SK-N-SH (cell line): Measurements from ENCODE around the gene CYLD. TPM values are rescaled to one million over a fixed set of nuclear protein-coding genes. Genes with fewer than 3 reads are reported as not detected.

Source experiments
- CTCF ChIA-PET: fragments of 300-600, 350-600 bp; formaldehyde crosslinking; extraction: SDS; loops from one replicate; lab custom pipeline; 2021; lab: Yijun Ruan, JAX
- POLR2A ChIA-PET: fragments of 350-600 bp; sonication (Branson Sonifier 250); formaldehyde crosslinking; extraction: SDS; loops from one replicate; lab custom pipeline; 2020; ENCODE audit warnings: antibody characterized with exemption, inconsistent platforms; lab: Yijun Ruan, JAX
- DNase-seq: peaks from one replicate; pipeline ENCODE4 v3.0.0; 2012
- H2AFZ ChIP-seq: fragments of 200-600 bp; sonication (generic); 2 replicates; pipeline ENCODE4 v1.8.1; 2016; ENCODE audit warnings: antibody characterized with exemption, mild to moderate bottlenecking, low read depth
- H3F3A ChIP-seq: fragments of 200-600 bp; sonication (generic); replicated peaks from 2 replicates; pipeline ENCODE3; 2016; ENCODE audit warnings: antibody characterized with exemption, mild to moderate bottlenecking; ENCODE audit not compliant: insufficient read depth
- H3K27ac ChIP-seq, 2 experiments: fragments of 200-500 bp in 1 of 2; fragments of 200-600 bp in 1 of 2; sonication (Bioruptor generic) in 1 of 2; sonication (generic), shearing (Covaris generic) in 1 of 2; 2 replicates each; pipeline versions ENCODE4 v1.5.1 to v1.6.1; 2014 to 2016; ENCODE audit warnings: low read depth in 2 of 2, inconsistent platforms in 1 of 2, low read length in 1 of 2, mild to moderate bottlenecking in 1 of 2, mixed read lengths in 1 of 2
- H3K27me3 ChIP-seq: fragments of 200-600 bp; sonication (generic), shearing (Covaris generic); 2 replicates; pipeline ENCODE4 v1.6.1; 2016; ENCODE audit warnings: mixed run types; ENCODE audit not compliant: insufficient read depth
- H3K36me3 ChIP-seq, 2 experiments: fragments of 200-500 bp in 1 of 2; fragments of 200-600 bp in 1 of 2; sonication (Bioruptor generic) in 1 of 2; sonication (generic) in 1 of 2; replicated peaks in 1 of 2; 2 replicates each; pipeline versions ENCODE3 to v1.5.1; 2014 to 2016; ENCODE audit warnings: low read length in 1 of 2, mild to moderate bottlenecking in 1 of 2; ENCODE audit not compliant: insufficient read depth in 2 of 2, control insufficient read depth in 1 of 2
- H3K4me1 ChIP-seq, 2 experiments: fragments of 200-500 bp in 1 of 2; fragments of 200-600 bp in 1 of 2; sonication (Bioruptor generic) in 1 of 2; sonication (generic), shearing (Covaris generic) in 1 of 2; 2 replicates each; pipeline versions ENCODE4 v1.5.1 to v1.6.1; 2014 to 2016; ENCODE audit warnings: low read depth in 1 of 2, low read length in 1 of 2, mixed run types in 1 of 2; ENCODE audit not compliant: insufficient read depth in 2 of 2, control insufficient read depth in 1 of 2
- H3K4me2 ChIP-seq: fragments of 200-600 bp; sonication (generic), shearing (Covaris generic); 2 replicates; pipeline ENCODE4 v1.6.1; 2017; ENCODE audit warnings: mixed run types
- H3K4me3 ChIP-seq, 2 experiments: fragments of 200-500 bp in 1 of 2; fragments of 200-600 bp in 1 of 2; sonication (Bioruptor generic) in 1 of 2; sonication (generic), shearing (Covaris generic) in 1 of 2; 2 replicates each; pipeline versions ENCODE4 v1.5.1 to v1.8.1; 2014 to 2016; ENCODE audit warnings: low read depth in 2 of 2, inconsistent platforms in 1 of 2, low read length in 1 of 2, mild to moderate bottlenecking in 1 of 2, mixed read lengths in 1 of 2, moderate library complexity in 1 of 2
- H3K79me2 ChIP-seq: fragments of 200-600 bp; sonication (generic); 2 replicates; pipeline ENCODE4 v1.8.1; 2017; ENCODE audit warnings: mild to moderate bottlenecking; ENCODE audit not compliant: insufficient read depth
- H3K9ac ChIP-seq: fragments of 200-600 bp; sonication (generic); 2 replicates; pipeline ENCODE4 v1.6.1; 2017; ENCODE audit warnings: mixed run types
- H3K9me2 ChIP-seq: fragments of 200-600 bp; sonication (generic); 2 replicates; pipeline ENCODE4 v1.6.1; 2017; ENCODE audit warnings: mixed run types
- H3K9me3 ChIP-seq: fragments of 200-600 bp; sonication (generic); 2 replicates; pipeline ENCODE4 v1.6.1; 2017; ENCODE audit warnings: mixed run types, mild to moderate bottlenecking, moderate library complexity
- H4K20me1 ChIP-seq: fragments of 200-600 bp; sonication (generic); 2 replicates; pipeline ENCODE4 v1.6.1; 2017; ENCODE audit warnings: mild to moderate bottlenecking, mixed run types; ENCODE audit not compliant: insufficient read depth
- CTCF ChIP-seq: fragments of 200-600 bp; sonication (generic); IDR thresholded peaks from 2 replicates; pipeline ENCODE4 v1.6.1; 2017; ENCODE audit warnings: antibody characterized with exemption, mild to moderate bottlenecking, moderate library complexity
- EP300 ChIP-seq, 2 experiments: IDR thresholded peaks; 2 replicates each; pipeline versions ENCODE4 v1.4.0 to v1.6.1; 2012; ENCODE audit warnings: borderline replicate concordance in 1 of 2, low read depth in 1 of 2, low read length in 1 of 2
- FOXM1 ChIP-seq: IDR thresholded peaks from 2 replicates; pipeline ENCODE4 v1.4.0; 2012; ENCODE audit warnings: low read depth, mild to moderate bottlenecking
- MEF2A ChIP-seq: IDR thresholded peaks from 2 replicates; pipeline ENCODE4 v1.4.0; 2012; ENCODE audit warnings: low read depth, borderline replicate concordance
- NRF1 ChIP-seq: IDR thresholded peaks from 2 replicates; pipeline ENCODE4 v1.6.1; 2012; ENCODE audit warnings: low read depth, mild to moderate bottlenecking, low read length
- POLR2AphosphoS5 ChIP-seq: IDR thresholded peaks from 2 replicates; pipeline ENCODE4 v1.6.1; 2012; ENCODE audit warnings: low read depth, low read length
- RFX5 ChIP-seq: IDR thresholded peaks from 2 replicates; pipeline ENCODE4 v1.6.1; 2012; ENCODE audit warnings: mild to moderate bottlenecking, improper control_type of control experiment, low read length
- RXRA ChIP-seq: IDR thresholded peaks from 2 replicates; pipeline ENCODE4 v1.4.0; 2012; ENCODE audit warnings: low read depth, mild to moderate bottlenecking, borderline replicate concordance
- SIN3A ChIP-seq: IDR thresholded peaks from 2 replicates; pipeline ENCODE4 v1.6.1; 2012; ENCODE audit warnings: low read depth, mild to moderate bottlenecking, low read length, moderate library complexity, borderline replicate concordance
- USF1 ChIP-seq: IDR thresholded peaks from 2 replicates; pipeline ENCODE4 v1.4.0; 2012; ENCODE audit warnings: low read depth, borderline replicate concordance
- ZBTB33 ChIP-seq: IDR thresholded peaks from 2 replicates; pipeline ENCODE4 v1.4.0; 2012; ENCODE audit warnings: low read depth, borderline replicate concordance
- WGBS: methylation state at CpG from one replicate; pipeline ENCODE4 v1.1.6; 2017; ENCODE audit warnings: low lambda C conversion rate; 5-methylcytosine and 5-hydroxymethylcytosine counted together
- polyA plus RNA-seq, 3 experiments: library from polyadenylated mRNA; depleted of rRNA; stranded (reverse); fragments of >200 nt; gene quantifications; 2 replicates each; pipeline ENCODE4 v1.2.3, GENCODE V29; 2012

CYLD gene
- polyA plus RNA-seq, 1 of the 3 experiments (the other 2 are of a cell fraction), result 6.5 TPM

- no peak for TF ChIP-seq SIN3A
- TF ChIP-seq USF1, result no peak
- TF ChIP-seq EP300 (IDR thresholded peaks at IDR 0.05; ENCODE audit: borderline replicate concordance in 1 of 2, low read depth in 1 of 2, low read length in 1 of 2), result no peak
- TF ChIP-seq MEF2A, result no peak
These were observed 19.5 kb upstream of the CYLD start (continued) for GRCh38 chr16:50722405-50722737.

- Histone ChIP-seq H4K20me1 (no peaks in the 10 kb centered on the region), H3K79me2 (no peaks in the 10 kb centered on the region), H3K36me3 (no peaks in the 10 kb centered on the region), H3K4me1 (peaks cover 0 to 3% of the 10 kb centered on the region in 2 experiments; a peak in 1 of 4 replicates), H3K27me3 (no peaks in the 10 kb centered on the region), H3K4me3 (no peak overlapping the region), H3K9ac (no peak overlapping the region), H3K9me3 (no peaks in the 10 kb centered on the region), H3K9me2 (no peaks in the 10 kb centered on the region), H2AFZ (no peak overlapping the region), H3K4me2 (no peak overlapping the region), H3K27ac (no peak overlapping the region), H3F3A (no peaks in the 10 kb centered on the region)
- TF ChIP-seq RFX5, result no peak
- TF ChIP-seq RXRA, result no peak
- no peak for TF ChIP-seq ZBTB33
- TF ChIP-seq NRF1, result no peak
- no peak for TF ChIP-seq CTCF
- TF ChIP-seq FOXM1, result no peak
- TF ChIP-seq POLR2AphosphoS5, result no peak
- WGBS, result 52% methylated on average over 2 of the region's 2 CpGs
- POLR2A ChIA-PET, result no interaction called here
- CTCF ChIA-PET, result interaction anchor here (1.1 kb wide), 1 partner anchor 57 kb away, joined by 3 read pairs; no protein-coding TSS in a partner anchor
- DNase-seq, result no peak
These were observed 18.9 kb upstream of the CYLD start for GRCh38 chr16:50722960-50723359.

- no peak overlapping the region for H2AFZ ChIP-seq
- ChIA-PET POLR2A (no interaction called here), CTCF (interaction anchor here (0.8 to 1.6 kb wide), 2 partner anchors 67 to 89 kb away, joined by 3 read pairs; no protein-coding TSS in a partner anchor)
- no peak for TF ChIP-seq POLR2AphosphoS5
- no peaks in the 10 kb centered on the region for H3K36me3 ChIP-seq
- no peak for DNase-seq
- no peaks in the 10 kb centered on the region for H3K27me3 ChIP-seq
- no peak overlapping the region for H3K4me2 ChIP-seq
- no peaks in the 10 kb centered on the region for H4K20me1 ChIP-seq
- no peak overlapping the region for H3K27ac ChIP-seq
- no peaks in the 10 kb centered on the region for H3F3A ChIP-seq
- no peaks in the 10 kb centered on the region for H3K4me1 ChIP-seq
- H3K9ac ChIP-seq, result no peak overlapping the region
- H3K9me3 ChIP-seq, result no peaks in the 10 kb centered on the region
- H3K4me3 ChIP-seq, result no peak overlapping the region
- H3K79me2 ChIP-seq, result no peaks in the 10 kb centered on the region
- no peaks in the 10 kb centered on the region for H3K9me2 ChIP-seq
These were observed 17.6 kb upstream of the CYLD start for GRCh38 chr16:50724306-50724705.
